Fibroblast of mammary gland (primary cell): Measurements from ENCODE around the gene TRIM40.
"Not testable (repeated sequence)": the region's sequence is repeated elsewhere in the genome, so short reads cannot be mapped to it uniquely, and the experiment has no call there.

Source experiments
- DNase-seq: peaks from one replicate; pipeline ENCODE4 v3.0.0-alpha.2; 2010; ENCODE audit warnings: low read depth
- H3K4me3 ChIP-seq: 2 replicates; pipeline ENCODE4 v1.5.1; 2011; ENCODE audit warnings: low read depth, mild to moderate bottlenecking, low read length, moderate library complexity; ENCODE audit not compliant: control insufficient read depth
- TF ChIP-seq, protein P1 (sequence below): conservative IDR thresholded peaks from 2 replicates; pipeline ENCODE4 v1.5.1; 2011; ENCODE audit warnings: low read depth, low read length, inconsistent platforms; ENCODE audit not compliant: control insufficient read depth, insufficient read depth

TRIM40 gene

DNA sequence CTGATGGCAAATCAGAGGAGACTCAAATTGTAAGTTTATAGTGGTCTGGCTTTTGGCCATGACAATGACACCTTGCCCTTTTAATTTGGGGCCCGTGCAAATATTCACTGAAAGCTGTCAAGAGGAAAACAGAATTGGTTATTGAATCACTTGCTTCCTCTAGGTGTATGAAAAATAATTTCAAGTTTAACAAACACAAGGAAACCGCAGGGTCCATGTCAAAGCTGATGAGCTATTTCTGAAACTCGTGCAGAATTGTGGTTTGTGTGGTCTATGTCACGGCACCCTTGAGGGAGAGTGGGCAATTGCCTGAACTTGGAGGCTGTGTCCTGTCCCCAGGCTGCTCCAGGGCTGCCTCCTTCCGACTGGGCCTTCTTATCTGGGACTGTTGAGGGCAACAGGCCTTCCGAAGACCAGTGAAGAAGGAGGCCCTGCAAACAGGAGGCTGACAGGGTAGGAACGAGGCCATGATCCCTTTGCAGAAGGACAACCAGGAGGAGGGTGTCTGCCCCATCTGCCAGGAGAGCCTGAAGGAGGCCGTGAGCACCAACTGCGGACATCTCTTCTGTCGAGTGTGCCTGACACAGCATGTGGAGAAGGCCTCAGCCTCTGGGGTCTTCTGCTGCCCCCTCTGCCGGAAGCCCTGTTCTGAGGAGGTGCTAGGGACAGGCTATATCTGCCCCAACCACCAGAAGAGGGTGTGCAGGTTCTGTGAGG is 788 bp downstream of the TRIM40 start:
- H3K4me3 ChIP-seq = no peak overlapping the region
- TF ChIP-seq, protein P1, sequence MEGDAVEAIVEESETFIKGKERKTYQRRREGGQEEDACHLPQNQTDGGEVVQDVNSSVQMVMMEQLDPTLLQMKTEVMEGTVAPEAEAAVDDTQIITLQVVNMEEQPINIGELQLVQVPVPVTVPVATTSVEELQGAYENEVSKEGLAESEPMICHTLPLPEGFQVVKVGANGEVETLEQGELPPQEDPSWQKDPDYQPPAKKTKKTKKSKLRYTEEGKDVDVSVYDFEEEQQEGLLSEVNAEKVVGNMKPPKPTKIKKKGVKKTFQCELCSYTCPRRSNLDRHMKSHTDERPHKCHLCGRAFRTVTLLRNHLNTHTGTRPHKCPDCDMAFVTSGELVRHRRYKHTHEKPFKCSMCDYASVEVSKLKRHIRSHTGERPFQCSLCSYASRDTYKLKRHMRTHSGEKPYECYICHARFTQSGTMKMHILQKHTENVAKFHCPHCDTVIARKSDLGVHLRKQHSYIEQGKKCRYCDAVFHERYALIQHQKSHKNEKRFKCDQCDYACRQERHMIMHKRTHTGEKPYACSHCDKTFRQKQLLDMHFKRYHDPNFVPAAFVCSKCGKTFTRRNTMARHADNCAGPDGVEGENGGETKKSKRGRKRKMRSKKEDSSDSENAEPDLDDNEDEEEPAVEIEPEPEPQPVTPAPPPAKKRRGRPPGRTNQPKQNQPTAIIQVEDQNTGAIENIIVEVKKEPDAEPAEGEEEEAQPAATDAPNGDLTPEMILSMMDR = no peak
- no peak for DNase-seq

DNA sequence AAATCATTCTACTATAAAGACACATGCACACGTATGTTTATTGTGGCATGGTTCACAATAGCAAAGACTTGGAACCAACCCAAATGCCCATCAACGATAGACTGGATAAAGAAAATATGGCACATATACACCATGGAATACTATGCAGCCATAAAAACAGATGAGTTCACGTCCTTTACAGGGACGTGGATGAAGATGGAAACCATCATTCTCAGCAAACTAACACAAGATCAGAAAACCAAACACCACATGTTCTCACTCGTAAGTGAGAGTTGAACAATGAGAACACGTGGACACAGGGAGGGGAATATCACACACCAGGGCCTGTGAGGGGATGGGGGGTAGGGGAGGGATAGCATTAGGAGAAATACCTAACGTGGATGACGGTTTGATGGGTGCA is 4.3 kb downstream of the TRIM40 start:
- H3K4me3 ChIP-seq, DNase-seq: not testable (repeated sequence)

DNA sequence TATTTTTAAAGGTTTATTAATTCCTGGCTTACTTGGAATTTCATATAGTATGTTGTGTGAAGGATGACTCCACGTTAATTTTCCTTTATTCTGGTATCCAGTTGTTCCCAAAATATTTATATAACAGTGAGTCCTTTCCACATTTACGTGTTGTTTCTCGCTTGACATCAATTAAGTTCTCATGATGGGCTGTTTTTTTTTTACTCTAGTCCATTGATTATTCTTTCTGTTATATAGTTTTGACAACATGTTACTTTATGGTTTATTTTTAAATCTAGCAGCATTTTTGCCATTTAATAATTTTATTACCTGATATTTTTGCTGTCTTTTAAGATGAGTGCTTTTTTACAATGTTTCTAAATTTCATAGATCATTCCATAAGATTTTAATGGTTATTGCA is 6.7 kb downstream of the TRIM40 start:
- no peak for DNase-seq
- TF ChIP-seq, protein P1 = no peak
- no peak overlapping the region for H3K4me3 ChIP-seq

DNA sequence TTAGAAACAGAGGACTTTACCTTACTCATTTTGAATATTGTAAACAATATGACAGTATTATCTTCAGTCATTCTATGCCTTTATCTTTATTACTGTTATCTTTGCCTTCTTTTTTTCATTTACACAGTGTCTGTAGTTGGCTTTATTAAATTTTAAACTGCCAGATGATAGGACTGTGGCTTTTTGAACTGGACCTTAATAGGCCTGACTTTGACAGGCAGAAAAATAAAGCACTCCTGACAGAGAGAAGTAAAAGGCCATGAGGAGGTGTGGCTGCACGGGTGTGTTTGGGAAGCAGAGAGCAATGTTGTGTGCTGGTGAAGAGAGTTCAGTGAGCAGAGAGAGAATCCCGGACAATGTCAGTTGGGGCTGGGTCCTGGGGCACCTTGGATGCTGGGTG is 7.8 kb downstream of the TRIM40 start:
- TF ChIP-seq, protein P1 = no peak
- no peak for DNase-seq
- no peak overlapping the region for H3K4me3 ChIP-seq

DNA sequence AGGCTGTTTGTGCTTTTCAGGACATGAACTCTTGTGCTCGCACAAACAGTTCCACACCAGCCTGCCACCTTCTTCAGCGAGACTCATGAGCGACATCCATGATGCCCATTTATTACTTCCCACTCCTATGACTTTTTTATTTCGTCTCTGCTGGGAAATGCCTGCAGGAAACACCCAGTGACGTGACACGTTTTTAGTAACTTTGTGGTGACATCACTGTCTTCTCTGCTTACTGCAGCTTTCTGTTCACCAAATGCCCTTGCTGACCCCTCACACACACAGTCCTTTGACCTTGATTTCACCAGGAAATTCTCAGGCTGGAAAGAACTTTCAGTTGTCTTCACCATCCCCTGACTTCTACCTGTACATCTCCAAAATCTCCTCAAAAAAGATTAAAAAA is 8.9 kb downstream of the TRIM40 start:
- H3K4me3 ChIP-seq = no peak overlapping the region
- no peak for DNase-seq
- TF ChIP-seq, protein P1 = no peak

DNA sequence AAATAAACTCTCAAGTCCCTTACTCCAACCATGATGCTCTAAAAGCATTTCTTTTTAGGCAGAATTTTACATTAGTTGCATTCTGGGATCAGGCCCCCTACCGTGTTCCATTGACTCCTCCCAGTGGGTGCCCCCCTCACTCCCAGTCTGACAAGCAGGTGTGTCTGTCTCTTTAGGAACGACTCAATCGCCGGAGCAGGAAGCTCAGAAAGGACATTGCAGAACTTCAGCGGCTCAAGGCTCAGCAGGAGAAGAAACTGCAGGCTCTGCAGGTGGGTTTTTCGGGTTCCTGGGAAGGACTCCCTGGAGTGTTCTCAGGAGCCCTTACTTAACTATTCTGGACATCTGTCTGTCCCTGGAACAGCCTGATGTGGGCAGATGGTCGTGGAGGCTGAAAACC is 9.9 kb downstream of the TRIM40 start:
- no peak overlapping the region for H3K4me3 ChIP-seq
- DNase-seq = no peak
- TF ChIP-seq, protein P1 = no peak

DNA sequence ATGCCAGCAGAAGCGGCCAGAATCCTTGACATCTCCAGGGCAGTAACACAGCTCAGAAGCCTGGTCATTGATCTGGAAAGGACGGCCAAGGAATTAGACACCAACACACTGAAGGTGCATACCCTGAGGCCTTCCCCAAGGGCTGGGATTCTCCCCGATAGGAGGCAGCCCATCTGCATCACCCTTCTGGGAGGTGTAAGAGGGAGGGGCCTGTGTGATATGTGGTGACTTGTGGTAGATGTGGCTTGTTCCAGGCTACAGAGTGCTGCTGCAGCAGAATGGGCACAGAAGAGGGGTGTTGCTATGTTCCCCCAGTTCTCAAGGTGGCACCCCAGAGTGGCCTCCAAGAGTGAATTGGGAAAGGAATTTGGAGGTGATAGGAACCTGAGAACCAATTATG is 11.2 kb downstream of the TRIM40 start:
- H3K4me3 ChIP-seq = no peak overlapping the region
- TF ChIP-seq, protein P1 = no peak
- DNase-seq = no peak
